ENCODE data around the gene FMN1. TPM values are rescaled to one million over a fixed set of nuclear protein-coding genes. Genes with fewer than 3 reads are reported as not detected.

FMN1 gene
- total and polyA plus RNA-seq, 10 of the 15 experiments (the other 5 are each of a cell fraction or from before 2014, with no cell fraction given), result 0.05 to 0.16 (median 0.08) TPM; not detected in 4

DNA sequence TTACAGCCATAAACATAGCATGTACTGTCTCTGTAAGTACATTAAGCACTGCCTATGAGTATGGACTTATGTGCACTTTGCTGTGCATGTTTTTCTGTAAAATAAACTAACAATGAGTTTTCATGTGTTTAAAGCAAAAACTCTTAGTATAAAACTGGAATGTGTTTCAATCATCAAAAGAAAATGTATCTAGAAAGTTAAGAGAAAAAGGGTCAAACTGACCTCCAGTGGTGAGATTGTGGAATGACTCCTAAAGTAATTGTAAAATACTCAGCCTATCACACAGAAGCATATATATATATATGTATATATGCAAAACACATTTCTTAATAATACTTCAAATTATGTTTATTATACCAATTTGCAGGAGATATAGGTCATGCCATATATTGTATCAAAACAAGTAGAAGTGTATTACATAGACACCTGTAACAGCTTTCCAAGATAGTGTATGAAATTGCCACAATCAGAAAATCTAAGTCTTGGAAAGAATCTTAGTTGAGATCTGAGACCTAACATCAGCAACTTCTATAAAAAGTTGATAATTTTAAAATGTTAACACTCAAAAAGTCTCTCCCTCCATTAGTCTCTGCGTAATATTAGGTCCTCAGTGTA lies 199.6 kb downstream of the FMN1 start:
- TF ChIP-seq CTCF (IDR thresholded peaks at IDR 0.05 in 2 of 3, conservative IDR thresholded peaks at IDR 0.05 in 1 of 3; ENCODE audit: control insufficient read depth in 2 of 3, extremely low read depth in 1 of 3, insufficient read depth in 1 of 3, low read depth in 3 of 3, low read length in 3 of 3) (peak; percentile 32 to 64 (median 47); a peak in 4 of 6 replicates), SMC3 (IDR thresholded peaks at IDR 0.05; ENCODE audit: borderline replicate concordance, low read length) (peak; percentile 64; the same call in 1 of the 2 replicates), NR2C1 (IDR thresholded peaks at IDR 0.05) (no peak), BCL11A (IDR thresholded peaks at IDR 0.05; ENCODE audit: low read depth, low read length) (no peak), RAD21 (IDR thresholded peaks at IDR 0.05; ENCODE audit: insufficient read depth, low read depth, low read length) (peak; percentile 60)
- DNase-seq (ENCODE audit: low read depth, low spot score) (no peak), FAIRE-seq (peak; percentile 86), ATAC-seq (peak; percentile 57; the same call in 2 of the 3 replicates)
- in situ Hi-C loops (cut with MboI), result loop anchor here (5.0 kb wide), 1 partner anchor 333 kb away; no protein-coding TSS in a partner anchor
- no peaks in the 10 kb centered on the region for H3K79me2 ChIP-seq (ENCODE audit: control insufficient read depth, insufficient read depth, low read length)
- no peak overlapping the region for H3K9ac ChIP-seq (ENCODE audit: control insufficient read depth, insufficient read depth, low read length)
- no peaks in the 10 kb centered on the region for H3K36me3 ChIP-seq (ENCODE audit: control insufficient read depth in 2 of 2, insufficient read depth in 2 of 2, low read length in 1 of 2)
- H3K27me3 ChIP-seq (replicated peaks in 1 of 2; ENCODE audit: control insufficient read depth in 2 of 2, insufficient read depth in 2 of 2, low read length in 1 of 2), result peaks cover 0 to 3% of the 10 kb centered on the region in 2 experiments; a peak in 1 of 4 replicates
- H2AFZ ChIP-seq (ENCODE audit: control insufficient read depth, low read depth, low read length), result no peak overlapping the region
- WGBS (ENCODE audit: insufficient coverage, insufficient replicate concordance, low lambda C conversion rate, missing lambda C conversion rate), result 33% methylated on average over 1 of the region's 1 CpG
- ChIA-PET RAD21 (ENCODE audit: unreplicated experiment) (interaction anchor here (1.2 to 6.1 kb wide), 6 partner anchors 31 to 332 kb away, joined by 3 to 31 read pairs (median 9); no protein-coding TSS in a partner anchor), SMC1A (ENCODE audit: uncharacterized antibody, unreplicated experiment) (interaction anchor here (1.5 to 5.7 kb wide), 5 partner anchors 10 to 344 kb away, joined by 3 to 38 read pairs (median 5); no protein-coding TSS in a partner anchor), POLR2A (no interaction called here), CTCF (interaction anchor here (0.6 to 8.7 kb wide), 13 partner anchors 9 to 657 kb away, joined by 3 to 91 read pairs (median 5); no protein-coding TSS in a partner anchor)
- H4K20me1 ChIP-seq (ENCODE audit: control insufficient read depth, insufficient read depth), result no peaks in the 10 kb centered on the region
- intact Hi-C loops (cut with micrococcal nuclease; ENCODE audit: unreplicated experiment), result loop anchor here (1.0 kb wide), 2 partner anchors 151 to 333 kb away; no protein-coding TSS in a partner anchor
- no peaks in the 10 kb centered on the region for H3K4me1 ChIP-seq (ENCODE audit: control insufficient read depth, insufficient read depth, low read length)
- no peak overlapping the region for H3K4me3 ChIP-seq
- no peak overlapping the region for H3K4me2 ChIP-seq (ENCODE audit: control insufficient read depth, insufficient read depth)
- no peak overlapping the region for H3K27ac ChIP-seq (ENCODE audit: control insufficient read depth, insufficient read depth)
- no TSS peak for BruUV-seq (replicated peaks)
- H3K9me3 ChIP-seq (replicated peaks; ENCODE audit: control insufficient read depth, insufficient read depth, low read length), result peaks cover 2% of the 10 kb centered on the region; the same call in 1 of the 3 replicates

Data from GM12878 (cell line).